Neural cell (in vitro differentiated cells): Measurements from ENCODE around the gene P4HA3. TPM values are rescaled to one million over a fixed set of nuclear protein-coding genes. Genes with fewer than 3 reads are reported as not detected.

Source experiments
- H2AFZ ChIP-seq: fragments of 200-600, 300-800 bp; sonication (generic), shearing (Covaris generic); 2 replicates; pipeline ENCODE4 v1.6.0; 2014; ENCODE audit warnings: low read depth, mild to moderate bottlenecking, antibody characterized with exemption, low read length, moderate library complexity
- H3F3A ChIP-seq: fragments of 200-600 bp; shearing (Covaris generic); 2 replicates; pipeline ENCODE4 v1.6.1; 2016; ENCODE audit warnings: mild to moderate bottlenecking, moderate library complexity, mixed read lengths, antibody characterized with exemption, low read length; ENCODE audit not compliant: insufficient read depth, poor library complexity, severe bottlenecking
- H3K27ac ChIP-seq: fragments of 200-600, 300-800 bp; sonication (generic), shearing (Covaris generic); 2 replicates; pipeline ENCODE4 v1.5.1; 2014; ENCODE audit warnings: mild to moderate bottlenecking, low read length, moderate library complexity
- H3K27me3 ChIP-seq: fragments of 300-800, 200-600 bp; sonication (generic), shearing (Covaris generic); 2 replicates; pipeline ENCODE4 v1.6.0; 2014; ENCODE audit warnings: mild to moderate bottlenecking, low read depth, low read length, moderate library complexity; ENCODE audit not compliant: insufficient read depth
- H3K36me3 ChIP-seq: fragments of 300-800, 200-600 bp; sonication (generic), shearing (Covaris generic); 2 replicates; pipeline ENCODE4 v1.5.1; 2014; ENCODE audit warnings: mild to moderate bottlenecking, antibody characterized with exemption, low read length, moderate library complexity; ENCODE audit not compliant: insufficient read depth
- H3K4me2 ChIP-seq: fragments of 300-800, 200-600 bp; sonication (generic), shearing (Covaris generic); 2 replicates; pipeline ENCODE4 v1.6.0; 2014; ENCODE audit warnings: mild to moderate bottlenecking, low read length
- H3K4me3 ChIP-seq: fragments of 300-800, 200-600 bp; sonication (generic), shearing (Covaris generic); 2 replicates; pipeline ENCODE4 v1.5.1; 2014; ENCODE audit warnings: mild to moderate bottlenecking, low read length, moderate library complexity
- H3K79me2 ChIP-seq: fragments of 200-600 bp; shearing (Covaris generic); replicated peaks from 2 replicates; pipeline ENCODE4 v1.6.0; 2014; ENCODE audit warnings: mild to moderate bottlenecking, low read length, moderate library complexity; ENCODE audit not compliant: insufficient read depth
- H3K9ac ChIP-seq: fragments of 300-800, 200-600 bp; sonication (generic), shearing (Covaris generic); 2 replicates; pipeline ENCODE4 v1.6.1; 2016; ENCODE audit warnings: mild to moderate bottlenecking, low read length, mixed read lengths
- H3K9me2 ChIP-seq: fragments of 200-600 bp; shearing (Covaris generic); 2 replicates; pipeline ENCODE4 v1.6.1; 2016; ENCODE audit warnings: mild to moderate bottlenecking, low read length, mixed read lengths; ENCODE audit not compliant: insufficient read depth
- H3K9me3 ChIP-seq: fragments of 200-600, 300-800 bp; sonication (generic), shearing (Covaris generic); 2 replicates; pipeline ENCODE4 v1.6.1; 2016; ENCODE audit warnings: mild to moderate bottlenecking, mixed run types, low read length, moderate library complexity, mixed read lengths
- H4K20me1 ChIP-seq: fragments of 200-600 bp; shearing (Covaris generic); 2 replicates; pipeline ENCODE4 v1.6.1; 2016; ENCODE audit warnings: mild to moderate bottlenecking, mixed run types; ENCODE audit not compliant: insufficient read depth
- CTCF ChIP-seq: fragments of 450-650 bp; IDR thresholded peaks from 2 replicates; pipeline ENCODE4 v1.5.1; 2014; ENCODE audit warnings: antibody characterized with exemption, mild to moderate bottlenecking, moderate library complexity; ENCODE audit not compliant: poor library complexity, severe bottlenecking
- EP300 ChIP-seq: fragments of 450-650 bp; conservative IDR thresholded peaks from 2 replicates; pipeline ENCODE4 v1.6.1; 2014; ENCODE audit warnings: antibody characterized with exemption, mild to moderate bottlenecking, moderate library complexity; ENCODE audit not compliant: poor library complexity, severe bottlenecking
- EZH2 ChIP-seq: fragments of 200-600, 300-800 bp; shearing (Covaris generic), sonication (generic); IDR thresholded peaks from 2 replicates; pipeline ENCODE4 v1.6.1; 2014; ENCODE audit warnings: antibody characterized with exemption, low read length, borderline replicate concordance, mild to moderate bottlenecking; ENCODE audit not compliant: insufficient read depth, poor library complexity, severe bottlenecking
- MXI1 ChIP-seq: fragments of 450-650 bp; conservative IDR thresholded peaks from 2 replicates; pipeline ENCODE4 v1.6.1; 2014; ENCODE audit warnings: antibody characterized with exemption, mild to moderate bottlenecking; ENCODE audit not compliant: poor library complexity, severe bottlenecking
- POLR2AphosphoS5 ChIP-seq: IDR thresholded peaks from 2 replicates; pipeline ENCODE4 v1.6.1; 2012
- RAD21 ChIP-seq: fragments of 450-650 bp; conservative IDR thresholded peaks from 2 replicates; pipeline ENCODE4 v1.6.1; 2014; ENCODE audit warnings: antibody characterized with exemption, mild to moderate bottlenecking, moderate library complexity
- REST ChIP-seq: IDR thresholded peaks from 2 replicates; pipeline ENCODE4 v1.6.1; 2012; ENCODE audit warnings: borderline replicate concordance
- SMC3 ChIP-seq: fragments of 450-650 bp; conservative IDR thresholded peaks from 2 replicates; pipeline ENCODE4 v1.6.1; 2014; ENCODE audit warnings: antibody characterized with exemption, mild to moderate bottlenecking, moderate library complexity; ENCODE audit not compliant: poor library complexity
- TAF1 ChIP-seq: IDR thresholded peaks from 2 replicates; pipeline ENCODE4 v1.6.1; 2012; ENCODE audit warnings: low read depth
- polyA plus RNA-seq: library from polyadenylated mRNA; depleted of rRNA; stranded (reverse); fragments of >200 nt; gene quantifications from 2 replicates; pipeline ENCODE4 v1.2.3, GENCODE V29; 2014

P4HA3 gene
- polyA plus RNA-seq, 1 donor from 2014 or later = not detected

GRCh38 chr11:74306435-74307175 is 4.8 kb downstream of the P4HA3 start:
- H3K27me3 ChIP-seq = peaks cover 18% of the 10 kb centered on the region
- H4K20me1 ChIP-seq = no peaks in the 10 kb centered on the region
- no peaks in the 10 kb centered on the region for H3K9me2 ChIP-seq
- no peaks in the 10 kb centered on the region for H3K9me3 ChIP-seq
- no peak overlapping the region for H3K27ac ChIP-seq
- H3K4me3 ChIP-seq = no peak overlapping the region
- H3K9ac ChIP-seq = no peak overlapping the region
- no peaks in the 10 kb centered on the region for H3K36me3 ChIP-seq
- no peak overlapping the region for H2AFZ ChIP-seq
- no peak overlapping the region for H3K4me2 ChIP-seq
- H3K79me2 ChIP-seq = no peaks in the 10 kb centered on the region
- TF ChIP-seq EZH2 (no peak), RAD21 (no peak), SMC3 (no peak), EP300 (no peak), CTCF (no peak), MXI1 (no peak), POLR2AphosphoS5 (no peak), TAF1 (no peak), REST (no peak)
- H3F3A ChIP-seq = no peaks in the 10 kb centered on the region

GRCh38 chr11:74299015-74299414 is 12.4 kb downstream of the P4HA3 start:
- Histone ChIP-seq H3K27ac (no peak overlapping the region), H3K9ac (no peak overlapping the region), H2AFZ (no peak overlapping the region), H3K9me2 (no peaks in the 10 kb centered on the region), H4K20me1 (no peaks in the 10 kb centered on the region), H3K36me3 (no peaks in the 10 kb centered on the region), H3K4me3 (no peak overlapping the region), H3K4me2 (no peak overlapping the region), H3K27me3 (no peaks in the 10 kb centered on the region), H3K79me2 (no peaks in the 10 kb centered on the region), H3K9me3 (no peaks in the 10 kb centered on the region), H3F3A (no peaks in the 10 kb centered on the region)
- no peak for TF ChIP-seq MXI1
- TF ChIP-seq EZH2 = no peak
- TF ChIP-seq POLR2AphosphoS5 = no peak
- no peak for TF ChIP-seq RAD21
- TF ChIP-seq SMC3 = no peak
- no peak for TF ChIP-seq TAF1
- no peak for TF ChIP-seq EP300
- TF ChIP-seq REST = no peak
- TF ChIP-seq CTCF = no peak
